Loucy (cell line): ENCODE measurements around the gene AFG3L2.

Experiments
- H2AFZ ChIP-seq: fragments of 200-600 bp; sonication (generic); 2 replicates; pipeline ENCODE4 v1.6.0; 2016; ENCODE audit warnings: antibody characterized with exemption, mild to moderate bottlenecking, low read length, moderate library complexity
- H3F3A ChIP-seq: fragments of 200-600 bp; 2 replicates; pipeline ENCODE4 v1.6.0; 2016; ENCODE audit warnings: antibody characterized with exemption, low read depth, mild to moderate bottlenecking
- H3K27me3 ChIP-seq: fragments of 200-600 bp; sonication (generic); 2 replicates; pipeline ENCODE4 v1.6.1; 2014; ENCODE audit warnings: low read length, mild to moderate bottlenecking; ENCODE audit not compliant: insufficient read depth, poor library complexity, severe bottlenecking
- H3K36me3 ChIP-seq: fragments of 200-600 bp; sonication (generic); 2 replicates; pipeline ENCODE4 v1.6.1; 2016; ENCODE audit warnings: low read length; ENCODE audit not compliant: insufficient read depth
- H3K4me1 ChIP-seq: fragments of 200-600 bp; sonication (generic); 2 replicates; pipeline ENCODE4 v1.5.1; 2014; ENCODE audit warnings: low read length, mild to moderate bottlenecking; ENCODE audit not compliant: insufficient read depth, poor library complexity, severe bottlenecking
- H3K4me2 ChIP-seq: fragments of 200-600 bp; sonication (generic); 2 replicates; pipeline ENCODE4 v1.6.0; 2014; ENCODE audit warnings: antibody characterized with exemption, low read length, low read depth, mild to moderate bottlenecking; ENCODE audit not compliant: poor library complexity, severe bottlenecking
- H3K4me3 ChIP-seq: fragments of 200-600 bp; sonication (generic); 2 replicates; pipeline ENCODE4 v1.5.1; 2014; ENCODE audit warnings: low read length, mild to moderate bottlenecking, mixed read lengths; ENCODE audit not compliant: poor library complexity, severe bottlenecking
- H3K79me2 ChIP-seq: fragments of 200-600 bp; sonication (generic); 2 replicates; pipeline ENCODE4 v1.6.1; 2014; ENCODE audit warnings: low read length; ENCODE audit not compliant: insufficient read depth
- H3K9ac ChIP-seq: fragments of 200-600 bp; sonication (generic); 2 replicates; pipeline ENCODE4 v1.6.0; 2014; ENCODE audit warnings: mild to moderate bottlenecking, low read depth, low read length, moderate library complexity; ENCODE audit not compliant: poor library complexity, severe bottlenecking
- H3K9me2 ChIP-seq: fragments of 200-600 bp; sonication (generic); replicated peaks from 2 replicates; pipeline ENCODE4 v1.6.1; 2016; ENCODE audit warnings: low read depth, low read length, mixed read lengths
- H3K9me3 ChIP-seq: fragments of 200-600 bp; sonication (generic); 2 replicates; pipeline ENCODE4 v1.6.1; 2014; ENCODE audit warnings: mild to moderate bottlenecking, antibody characterized with exemption, low read length, low read depth; ENCODE audit not compliant: insufficient read depth
- H4K20me1 ChIP-seq: fragments of 200-600 bp; sonication (generic); 2 replicates; pipeline ENCODE4 v1.6.0; 2014; ENCODE audit warnings: antibody characterized with exemption, low read length, mild to moderate bottlenecking; ENCODE audit not compliant: insufficient read depth, poor library complexity, severe bottlenecking
- CTCF ChIP-seq: fragments of 200-600 bp; sonication (generic); conservative IDR thresholded peaks from 2 replicates; pipeline ENCODE4 v1.5.1; 2014; ENCODE audit warnings: mild to moderate bottlenecking, antibody characterized with exemption, low read length
- EZH2phosphoT487 ChIP-seq: fragments of 200-600 bp; IDR thresholded peaks from 2 replicates; pipeline ENCODE4 v1.6.1; 2018; ENCODE audit warnings: antibody characterized with exemption, mild to moderate bottlenecking, moderate library complexity, borderline replicate concordance

Gene AFG3L2

GRCh38 chr18:12423393-12423792, 46.4 kb upstream of the AFG3L2 start:
- no peaks in the 10 kb centered on the region for H3K79me2 ChIP-seq
- no peaks in the 10 kb centered on the region for H4K20me1 ChIP-seq
- H2AFZ ChIP-seq: no peak overlapping the region
- no peaks in the 10 kb centered on the region for H3F3A ChIP-seq
- H3K9ac ChIP-seq: no peak overlapping the region
- H3K4me2 ChIP-seq: no peak overlapping the region
- H3K9me3 ChIP-seq: no peaks in the 10 kb centered on the region
- no peak for TF ChIP-seq CTCF
- TF ChIP-seq EZH2phosphoT487: no peak
- no peaks in the 10 kb centered on the region for H3K27me3 ChIP-seq
- no peak overlapping the region for H3K4me3 ChIP-seq
- H3K4me1 ChIP-seq: no peaks in the 10 kb centered on the region
- H3K9me2 ChIP-seq: no peaks in the 10 kb centered on the region
- H3K36me3 ChIP-seq: no peaks in the 10 kb centered on the region

DNA sequence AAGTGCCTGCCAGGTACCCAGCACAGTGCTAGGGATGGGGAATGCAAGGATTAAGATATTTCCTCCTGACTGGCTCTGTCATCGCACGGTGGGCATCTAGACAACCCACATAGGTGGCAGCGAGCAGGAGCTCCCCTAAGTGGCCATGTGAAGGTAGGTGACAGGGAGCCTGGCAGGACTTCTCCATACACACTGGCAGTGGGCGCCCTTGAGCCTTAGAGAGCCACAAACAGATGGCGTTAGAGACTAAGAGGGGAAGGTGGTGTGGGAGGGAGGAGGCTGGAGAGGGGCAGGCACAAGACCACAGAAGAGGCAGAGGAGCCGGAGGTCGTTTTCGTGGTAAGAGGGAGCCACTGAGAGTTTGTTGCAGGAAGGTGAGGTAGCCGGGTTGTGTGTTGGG, 45.9 kb upstream of the AFG3L2 start:
- Histone ChIP-seq H3K4me1 (no peaks in the 10 kb centered on the region), H3K4me2 (no peak overlapping the region), H3K9me3 (no peaks in the 10 kb centered on the region), H3F3A (no peaks in the 10 kb centered on the region), H3K27me3 (no peaks in the 10 kb centered on the region), H3K79me2 (no peaks in the 10 kb centered on the region), H4K20me1 (no peaks in the 10 kb centered on the region), H3K36me3 (no peaks in the 10 kb centered on the region), H3K9ac (no peak overlapping the region), H2AFZ (no peak overlapping the region), H3K4me3 (no peak overlapping the region), H3K9me2 (no peaks in the 10 kb centered on the region)
- TF ChIP-seq CTCF: peak; percentile 94
- TF ChIP-seq EZH2phosphoT487: no peak

GRCh38 chr18:12421732-12422131, 44.7 kb upstream of the AFG3L2 start:
- Histone ChIP-seq H3K4me1 (no peaks in the 10 kb centered on the region), H3F3A (no peaks in the 10 kb centered on the region), H3K79me2 (no peaks in the 10 kb centered on the region), H2AFZ (no peak overlapping the region), H3K4me3 (peak overlapping the region; percentile 72), H3K9ac (peak overlapping the region; percentile 70), H3K36me3 (no peaks in the 10 kb centered on the region), H3K9me3 (no peaks in the 10 kb centered on the region), H3K9me2 (no peaks in the 10 kb centered on the region), H4K20me1 (no peaks in the 10 kb centered on the region), H3K27me3 (no peaks in the 10 kb centered on the region), H3K4me2 (peak overlapping the region; percentile 68)
- TF ChIP-seq CTCF (peak; percentile 45), EZH2phosphoT487 (no peak)
